Vagina (tissue), 2 donors: ENCODE data around the gene C1orf21.

Source experiments
- POLR2A ChIP-seq, 2 donors: fragments of 450-650 bp; IDR thresholded peaks; one replicate each; pipeline ENCODE4 v1.6.1; 2017; ENCODE audit warnings: antibody characterized with exemption in 2 of 2, mild to moderate bottlenecking in 2 of 2, moderate library complexity in 2 of 2
- TF ChIP-seq, protein P1 (sequence below), 3 experiments: fragments of 450-650 bp in 2 of 3; fragments of 200-600 bp in 1 of 3; sonication (generic) in 1 of 3; IDR thresholded peaks; one replicate each; pipeline ENCODE4 v1.5.1; 2017 to 2019; ENCODE audit warnings: antibody characterized with exemption in 3 of 3, mild to moderate bottlenecking in 2 of 3, moderate library complexity in 2 of 3

DNA sequence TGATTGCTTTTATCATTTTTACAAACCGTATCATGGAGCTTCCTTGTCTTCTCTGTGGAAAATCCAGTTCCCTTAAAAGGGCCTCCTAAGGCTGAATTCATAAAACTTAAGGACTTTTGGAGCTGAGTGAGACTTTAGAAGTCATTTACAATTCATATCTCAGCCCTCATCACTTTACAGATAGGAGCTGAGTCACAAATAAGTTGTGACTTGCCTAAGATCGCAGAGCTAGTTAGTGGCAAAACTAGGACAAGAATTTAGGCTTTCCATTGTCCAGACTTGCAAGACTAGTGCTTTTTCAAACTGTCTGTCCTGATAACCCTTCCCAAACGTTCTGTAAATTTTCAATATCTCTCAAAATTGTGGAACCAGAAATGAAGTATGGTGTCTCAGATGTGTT lies 37.3 kb downstream of the C1orf21 start:
- no peak for TF ChIP-seq POLR2A (IDR thresholded peaks at IDR 0.05)
- TF ChIP-seq, protein P1, sequence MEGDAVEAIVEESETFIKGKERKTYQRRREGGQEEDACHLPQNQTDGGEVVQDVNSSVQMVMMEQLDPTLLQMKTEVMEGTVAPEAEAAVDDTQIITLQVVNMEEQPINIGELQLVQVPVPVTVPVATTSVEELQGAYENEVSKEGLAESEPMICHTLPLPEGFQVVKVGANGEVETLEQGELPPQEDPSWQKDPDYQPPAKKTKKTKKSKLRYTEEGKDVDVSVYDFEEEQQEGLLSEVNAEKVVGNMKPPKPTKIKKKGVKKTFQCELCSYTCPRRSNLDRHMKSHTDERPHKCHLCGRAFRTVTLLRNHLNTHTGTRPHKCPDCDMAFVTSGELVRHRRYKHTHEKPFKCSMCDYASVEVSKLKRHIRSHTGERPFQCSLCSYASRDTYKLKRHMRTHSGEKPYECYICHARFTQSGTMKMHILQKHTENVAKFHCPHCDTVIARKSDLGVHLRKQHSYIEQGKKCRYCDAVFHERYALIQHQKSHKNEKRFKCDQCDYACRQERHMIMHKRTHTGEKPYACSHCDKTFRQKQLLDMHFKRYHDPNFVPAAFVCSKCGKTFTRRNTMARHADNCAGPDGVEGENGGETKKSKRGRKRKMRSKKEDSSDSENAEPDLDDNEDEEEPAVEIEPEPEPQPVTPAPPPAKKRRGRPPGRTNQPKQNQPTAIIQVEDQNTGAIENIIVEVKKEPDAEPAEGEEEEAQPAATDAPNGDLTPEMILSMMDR (IDR thresholded peaks at IDR 0.05), result no peak
